Astrocyte (in vitro differentiated cells and primary cell): ENCODE results near the gene CLDN3. TPM values are rescaled to one million over a fixed set of nuclear protein-coding genes. Genes with fewer than 3 reads are reported as not detected.

Experiments
- DNase-seq: peaks from one replicate; pipeline ENCODE4 v3.0.0-alpha.2; 2010; ENCODE audit warnings: low read depth
- FAIRE-seq: peaks from 2 replicates; lab custom pipeline; 2011; peaks lifted over from hg19 to GRCh38; lab: Jason Lieb, UNC
- H2AFZ ChIP-seq: 2 replicates; pipeline ENCODE4 v1.6.0; 2012; ENCODE audit warnings: low read depth, low read length, inconsistent platforms
- H3K27ac ChIP-seq: 2 replicates; pipeline ENCODE4 v1.5.1; 2011; ENCODE audit warnings: low read depth, low read length, inconsistent platforms
- H3K27me3 ChIP-seq: 2 replicates; pipeline ENCODE4 v1.6.0; 2011; ENCODE audit warnings: low read length, inconsistent platforms; ENCODE audit not compliant: insufficient read depth
- H3K36me3 ChIP-seq: 2 replicates; pipeline ENCODE4 v1.5.1; 2011; ENCODE audit warnings: low read length, inconsistent platforms; ENCODE audit not compliant: insufficient read depth
- H3K4me1 ChIP-seq: 2 replicates; pipeline ENCODE4 v1.5.1; 2011; ENCODE audit warnings: low read length, inconsistent platforms; ENCODE audit not compliant: insufficient read depth
- H3K4me2 ChIP-seq: 2 replicates; pipeline ENCODE4 v1.6.0; 2012; ENCODE audit warnings: low read length, inconsistent platforms
- H3K4me3 ChIP-seq: 2 replicates; pipeline ENCODE4 v1.5.1; 2011; ENCODE audit warnings: low read depth, mild to moderate bottlenecking, low read length, inconsistent platforms; ENCODE audit not compliant: insufficient read depth
- H3K79me2 ChIP-seq: 2 replicates; pipeline ENCODE4 v1.6.0; 2012; ENCODE audit warnings: mild to moderate bottlenecking, low read length, inconsistent platforms; ENCODE audit not compliant: insufficient read depth
- H3K9ac ChIP-seq: 2 replicates; pipeline ENCODE4 v1.6.0; 2012; ENCODE audit warnings: mild to moderate bottlenecking, low read length, inconsistent platforms
- H3K9me3 ChIP-seq: 2 replicates; pipeline ENCODE4 v1.5.1; 2012; ENCODE audit warnings: low read depth, mild to moderate bottlenecking, low read length, inconsistent platforms; ENCODE audit not compliant: insufficient read depth
- H4K20me1 ChIP-seq: 2 replicates; pipeline ENCODE4 v1.6.0; 2012; ENCODE audit warnings: low read length, inconsistent platforms; ENCODE audit not compliant: insufficient read depth
- H3K27ac Mint-ChIP-seq: one replicate; pipeline ENCODE4 v1.8.0; 2021; ENCODE audit warnings: mild to moderate bottlenecking, mixed read lengths; ENCODE audit not compliant: unreplicated experiment
- H3K27me3 Mint-ChIP-seq: one replicate; pipeline ENCODE4 v1.8.0; 2021; ENCODE audit warnings: low read depth, mixed read lengths; ENCODE audit not compliant: unreplicated experiment
- H3K36me3 Mint-ChIP-seq: one replicate; pipeline ENCODE4 v1.8.0; 2021; ENCODE audit warnings: low read depth, mixed read lengths; ENCODE audit not compliant: unreplicated experiment
- H3K4me1 Mint-ChIP-seq: one replicate; pipeline ENCODE4 v1.8.0; 2021; ENCODE audit warnings: low read depth, mixed read lengths; ENCODE audit not compliant: unreplicated experiment
- H3K4me3 Mint-ChIP-seq: one replicate; pipeline ENCODE4 v1.8.0; 2021; ENCODE audit warnings: mild to moderate bottlenecking, moderate library complexity, mixed read lengths; ENCODE audit not compliant: unreplicated experiment
- H3K9me3 Mint-ChIP-seq: one replicate; pipeline ENCODE4 v1.8.0; 2021; ENCODE audit warnings: mild to moderate bottlenecking, mixed read lengths; ENCODE audit not compliant: unreplicated experiment
- EZH2 ChIP-seq: IDR thresholded peaks from 2 replicates; pipeline ENCODE4 v1.6.1; 2012; ENCODE audit warnings: mild to moderate bottlenecking, low read length, inconsistent platforms; ENCODE audit not compliant: insufficient read depth
- total RNA-seq: library from RNA; stranded (reverse); gene quantifications from 2 replicates; pipeline ENCODE4 v1.2.1, GENCODE V29; 2021
- TF ChIP-seq, protein P1 (sequence below): IDR thresholded peaks from 2 replicates; pipeline ENCODE4 v1.5.1; 2011; ENCODE audit warnings: low read depth, mild to moderate bottlenecking, inconsistent platforms, low read length, moderate library complexity; ENCODE audit not compliant: insufficient read depth

The CLDN3 gene
- total RNA-seq, 1 donor from 2014 or later = 0.68 TPM

DNA sequence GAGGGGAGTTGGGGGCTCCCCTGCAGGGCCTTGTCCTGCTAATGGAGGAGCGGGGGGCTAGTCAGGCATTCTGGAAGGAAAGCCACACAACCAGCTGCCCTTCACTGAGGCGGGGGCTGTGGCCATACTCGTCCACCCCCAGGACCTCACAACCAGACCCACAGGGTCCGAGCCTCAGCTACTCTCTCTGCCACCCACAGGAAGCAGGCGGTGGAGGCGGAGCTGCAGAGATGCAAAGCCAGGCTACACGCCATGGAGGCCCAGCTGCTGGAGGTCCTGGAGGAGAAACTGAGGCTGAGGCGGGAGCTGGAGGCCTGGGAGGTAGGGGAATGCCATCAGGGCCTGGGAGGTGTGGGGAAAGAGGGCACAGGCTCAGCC lies 34.6 kb downstream of the CLDN3 start:
- peaks cover 8% of the 10 kb centered on the region for H4K20me1 ChIP-seq
- H3K4me3 Mint-ChIP-seq = no peak overlapping the region
- no peak for FAIRE-seq

DNA sequence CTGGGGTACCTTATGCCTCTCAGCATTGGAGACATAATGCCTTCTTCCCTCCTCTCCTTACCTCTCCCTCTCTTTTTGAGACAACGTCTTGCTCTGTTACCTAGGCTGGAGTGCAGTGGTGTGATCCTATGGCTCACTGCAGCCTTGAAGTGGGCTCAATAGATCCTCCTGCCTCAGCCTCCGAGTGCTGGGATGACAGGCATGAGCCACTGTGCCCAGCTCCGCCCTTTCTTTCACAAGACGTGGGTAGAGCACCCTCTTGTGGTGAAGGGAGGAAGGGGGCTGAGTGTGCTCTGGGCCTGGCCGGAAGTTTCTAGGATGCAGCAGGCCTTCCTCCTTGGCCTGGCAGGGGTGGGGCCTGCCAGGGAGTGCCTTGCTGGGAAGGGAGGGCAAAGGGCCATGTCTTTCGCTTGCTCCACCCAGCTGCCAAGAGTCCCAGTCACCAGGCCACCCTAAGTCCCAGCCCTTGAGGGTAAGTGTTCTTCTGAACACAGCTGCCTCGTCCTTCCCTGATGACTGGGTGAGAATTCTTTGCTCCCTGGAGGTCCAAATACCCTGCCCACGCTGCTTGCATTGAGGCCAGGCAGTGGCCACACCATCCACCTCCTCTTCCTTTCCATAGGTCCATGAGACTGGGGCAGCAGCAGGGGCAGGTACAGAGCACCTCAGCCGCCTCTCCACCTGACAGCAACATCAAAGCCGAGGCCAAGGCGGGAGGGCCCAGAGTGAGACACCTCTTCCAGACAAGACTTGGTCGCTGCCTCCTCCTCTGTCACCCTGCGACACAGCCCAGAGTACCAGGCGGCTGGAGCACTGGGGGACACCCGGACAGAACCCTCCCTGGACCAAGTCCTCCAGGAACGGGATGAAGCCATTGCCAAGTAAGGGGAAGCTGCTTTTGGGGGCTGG lies 35.2 kb downstream of the CLDN3 start:
- Histone ChIP-seq H3K4me2 (no peak overlapping the region), H3K27ac (peak overlapping the region; percentile 16), H2AFZ (peak overlapping the region; percentile 62), H3K79me2 (peaks cover 7% of the 10 kb centered on the region), H3K9me3 (no peaks in the 10 kb centered on the region), H3K4me3 (no peak overlapping the region), H3K9ac (no peak overlapping the region), H3K36me3 (no peaks in the 10 kb centered on the region), H3K4me1 (peaks cover 12% of the 10 kb centered on the region), H4K20me1 (peaks cover 8% of the 10 kb centered on the region), H3K27me3 (no peaks in the 10 kb centered on the region)
- H3K9me3 Mint-ChIP-seq = no peaks in the 10 kb centered on the region
- H3K4me3 Mint-ChIP-seq = no peak overlapping the region
- peak; percentile 50 for DNase-seq
- H3K27ac Mint-ChIP-seq = no peak overlapping the region
- peaks cover 5% of the 10 kb centered on the region for H3K4me1 Mint-ChIP-seq
- no peaks in the 10 kb centered on the region for H3K36me3 Mint-ChIP-seq
- no peak for FAIRE-seq
- peaks cover 5% of the 10 kb centered on the region for H3K27me3 Mint-ChIP-seq
- TF ChIP-seq, protein P1, sequence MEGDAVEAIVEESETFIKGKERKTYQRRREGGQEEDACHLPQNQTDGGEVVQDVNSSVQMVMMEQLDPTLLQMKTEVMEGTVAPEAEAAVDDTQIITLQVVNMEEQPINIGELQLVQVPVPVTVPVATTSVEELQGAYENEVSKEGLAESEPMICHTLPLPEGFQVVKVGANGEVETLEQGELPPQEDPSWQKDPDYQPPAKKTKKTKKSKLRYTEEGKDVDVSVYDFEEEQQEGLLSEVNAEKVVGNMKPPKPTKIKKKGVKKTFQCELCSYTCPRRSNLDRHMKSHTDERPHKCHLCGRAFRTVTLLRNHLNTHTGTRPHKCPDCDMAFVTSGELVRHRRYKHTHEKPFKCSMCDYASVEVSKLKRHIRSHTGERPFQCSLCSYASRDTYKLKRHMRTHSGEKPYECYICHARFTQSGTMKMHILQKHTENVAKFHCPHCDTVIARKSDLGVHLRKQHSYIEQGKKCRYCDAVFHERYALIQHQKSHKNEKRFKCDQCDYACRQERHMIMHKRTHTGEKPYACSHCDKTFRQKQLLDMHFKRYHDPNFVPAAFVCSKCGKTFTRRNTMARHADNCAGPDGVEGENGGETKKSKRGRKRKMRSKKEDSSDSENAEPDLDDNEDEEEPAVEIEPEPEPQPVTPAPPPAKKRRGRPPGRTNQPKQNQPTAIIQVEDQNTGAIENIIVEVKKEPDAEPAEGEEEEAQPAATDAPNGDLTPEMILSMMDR = peak; percentile 73
- TF ChIP-seq EZH2 = no peak

More for the DNA sequence above, 34.6 kb downstream of the CLDN3 start:
- Histone ChIP-seq H3K79me2 (peaks cover 7% of the 10 kb centered on the region), H3K4me1 (peaks cover 12% of the 10 kb centered on the region), H2AFZ (no peak overlapping the region), H3K36me3 (no peaks in the 10 kb centered on the region), H3K27me3 (no peaks in the 10 kb centered on the region), H3K4me2 (no peak overlapping the region), H3K9me3 (no peaks in the 10 kb centered on the region), H3K9ac (no peak overlapping the region), H3K4me3 (no peak overlapping the region), H3K27ac (no peak overlapping the region)
- H3K36me3 Mint-ChIP-seq = no peaks in the 10 kb centered on the region
- H3K27ac Mint-ChIP-seq = no peak overlapping the region
- no peak for TF ChIP-seq EZH2
- TF ChIP-seq, protein P1 = no peak
- H3K4me1 Mint-ChIP-seq = peaks cover 5% of the 10 kb centered on the region
- H3K9me3 Mint-ChIP-seq = no peaks in the 10 kb centered on the region
- H3K27me3 Mint-ChIP-seq = peaks cover 5% of the 10 kb centered on the region
- DNase-seq = no peak

DNA sequence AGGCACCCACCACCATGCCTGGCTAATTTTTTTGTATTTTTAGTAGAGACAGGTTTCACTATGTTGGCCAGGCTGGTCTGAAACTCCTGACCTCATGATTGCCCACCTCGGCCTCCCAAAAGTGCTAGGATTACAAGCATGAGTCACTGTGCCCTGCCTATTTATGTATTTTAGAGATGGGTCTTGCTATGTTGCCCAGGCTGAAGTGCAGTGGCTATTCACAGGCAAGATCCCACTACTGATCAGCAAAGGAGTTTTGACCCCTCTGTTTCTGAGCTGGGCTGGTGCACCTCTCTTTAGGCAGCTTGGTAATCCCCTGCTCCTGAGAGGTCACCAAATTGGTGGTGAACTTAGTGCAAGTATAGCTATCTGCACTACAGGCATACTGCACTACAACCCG lies 37.7 kb downstream of the CLDN3 start:
- DNase-seq (no peak), FAIRE-seq (no peak)
- Mint-ChIP-seq H3K4me1 (no peaks in the 10 kb centered on the region), H3K4me3 (no peak overlapping the region), H3K36me3 (no peaks in the 10 kb centered on the region), H3K9me3 (no peaks in the 10 kb centered on the region), H3K27ac (no peak overlapping the region), H3K27me3 (peaks cover 5% of the 10 kb centered on the region)
- no peaks in the 10 kb centered on the region for H3K36me3 ChIP-seq
- peaks cover 2% of the 10 kb centered on the region for H4K20me1 ChIP-seq
- H3K79me2 ChIP-seq = peaks cover under 1% of the 10 kb centered on the region
- TF ChIP-seq, protein P1 = no peak
- TF ChIP-seq EZH2 = no peak
- H3K4me3 ChIP-seq = no peak overlapping the region
- H3K27ac ChIP-seq = no peak overlapping the region
- H2AFZ ChIP-seq = no peak overlapping the region
- no peaks in the 10 kb centered on the region for H3K4me1 ChIP-seq
- no peak overlapping the region for H3K9ac ChIP-seq
- H3K27me3 ChIP-seq = no peaks in the 10 kb centered on the region
- H3K4me2 ChIP-seq = no peak overlapping the region
- no peaks in the 10 kb centered on the region for H3K9me3 ChIP-seq
